HK-2 (cell line): ENCODE data around the gene VPS13A.
"Not testable (repeated sequence)": the region's sequence is repeated elsewhere in the genome, so short reads cannot be mapped to it uniquely, and the experiment has no call there.

Experiments used
- DNase-seq: peaks from one replicate; pipeline ENCODE4 v3.0.0-alpha.2; 2018; ENCODE audit not compliant: unreplicated experiment

VPS13A gene

GRCh38 chr9:77183581-77183980 is 6.2 kb downstream of the VPS13A start:
- DNase-seq, result no peak

- no peak for DNase-seq
Measured at GRCh38 chr9:77188242-77188641, 10.9 kb downstream of the VPS13A start.

- DNase-seq, result no peak
Measured at GRCh38 chr9:77194423-77194822, 17.1 kb downstream of the VPS13A start.

- DNase-seq, result peak; percentile 0
Measured at GRCh38 chr9:77210116-77210515, 32.8 kb downstream of the VPS13A start.

GRCh38 chr9:77211561-77211960 is 34.2 kb downstream of the VPS13A start:
- DNase-seq, result no peak

- DNase-seq, result no peak
Measured at GRCh38 chr9:77212801-77213200, 35.5 kb downstream of the VPS13A start.

GRCh38 chr9:77215874-77216273 is 38.5 kb downstream of the VPS13A start:
- no peak for DNase-seq

GRCh38 chr9:77218612-77219011 is 41.3 kb downstream of the VPS13A start:
- no peak for DNase-seq

- no peak for DNase-seq
Measured at GRCh38 chr9:77221431-77221830, 44.1 kb downstream of the VPS13A start.

- DNase-seq, result no peak
Measured at GRCh38 chr9:77224746-77225312, 47.5 kb downstream of the VPS13A start.

- no peak for DNase-seq
Measured at GRCh38 chr9:77236693-77237092, 59.4 kb downstream of the VPS13A start.

- DNase-seq, result no peak
Measured at GRCh38 chr9:77237896-77238295, 60.6 kb downstream of the VPS13A start.

- no peak for DNase-seq
Measured at GRCh38 chr9:77251050-77251449, 73.7 kb downstream of the VPS13A start.

GRCh38 chr9:77257275-77257674 is 79.9 kb downstream of the VPS13A start:
- DNase-seq, result no peak

- no peak for DNase-seq
Measured at GRCh38 chr9:77261605-77262004, 84.3 kb downstream of the VPS13A start.

- DNase-seq, result not testable (repeated sequence)
Measured at GRCh38 chr9:77267762-77268161, 90.4 kb downstream of the VPS13A start.

- no peak for DNase-seq
Measured at GRCh38 chr9:77271023-77271690, 93.8 kb downstream of the VPS13A start.

GRCh38 chr9:77276799-77277198 is 99.5 kb downstream of the VPS13A start:
- no peak for DNase-seq

- DNase-seq, result no peak
Measured at GRCh38 chr9:77277719-77278118, 100.4 kb downstream of the VPS13A start.

GRCh38 chr9:77283991-77284390 is 106.7 kb downstream of the VPS13A start:
- no peak for DNase-seq

GRCh38 chr9:77284616-77285015 is 107.3 kb downstream of the VPS13A start:
- no peak for DNase-seq

- no peak for DNase-seq
Measured at GRCh38 chr9:77290373-77290772, 113.0 kb downstream of the VPS13A start.

- no peak for DNase-seq
Measured at GRCh38 chr9:77291714-77292113, 114.4 kb downstream of the VPS13A start.

- DNase-seq, result no peak
Measured at GRCh38 chr9:77293949-77294348, 116.6 kb downstream of the VPS13A start.
